Measurements from ENCODE around the gene PHLDA2. TPM values are rescaled to one million over a fixed set of nuclear protein-coding genes. Genes with fewer than 3 reads are reported as not detected.

The PHLDA2 gene
- total and polyA plus RNA-seq, 2 donors (not counting 3 experiments of a cell fraction or from before 2014, with no cell fraction given) = 38.5 to 44.5 TPM

DNA sequence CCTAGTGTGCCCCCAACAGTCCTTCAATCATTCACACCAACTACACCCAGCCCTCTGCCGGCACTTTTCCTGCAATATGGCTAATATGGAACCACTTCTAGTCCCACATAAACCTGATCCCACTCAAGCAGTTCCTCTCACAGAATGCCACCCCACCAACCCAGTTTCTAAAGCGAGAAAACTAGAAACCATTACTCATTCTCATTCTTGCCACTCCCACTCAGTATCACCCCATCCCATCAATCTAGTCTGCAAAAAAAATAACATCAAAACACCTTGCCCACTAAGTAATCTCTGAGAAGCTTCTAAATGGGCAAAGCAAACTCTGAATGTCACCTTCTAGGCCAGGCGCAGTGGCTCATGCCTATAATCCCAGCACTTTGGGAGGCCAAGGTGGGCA, 45.1 kb upstream of the PHLDA2 start:
- BruUV-seq (replicated peaks) = no TSS peak

More for the DNA sequence above, 45.1 kb upstream of the PHLDA2 start:
- Histone ChIP-seq H3K9me3 (replicated peaks; ENCODE audit: control insufficient read depth, insufficient read depth, low read length) (no peaks in the 10 kb centered on the region), H3K9ac (replicated peaks; ENCODE audit: extremely low read depth, insufficient read depth, low read length) (no peak overlapping the region), H3K79me2 (ENCODE audit: control insufficient read depth, insufficient read depth, low read length) (peaks cover 36% of the 10 kb centered on the region), H2AFZ (ENCODE audit: low read depth, low read length) (no peak overlapping the region), H3K4me1 (ENCODE audit: control insufficient read depth, extremely low read depth, insufficient read depth, low read length) (no peaks in the 10 kb centered on the region), H3K27me3 (ENCODE audit: control insufficient read depth in 2 of 2, insufficient read depth in 2 of 2, low read length in 2 of 2) (no peaks in the 10 kb centered on the region), H3K36me3 (ENCODE audit: control insufficient read depth in 2 of 2, extremely low read depth in 1 of 2, insufficient read depth in 2 of 2, low read length in 2 of 2) (peaks cover 23 to 38% of the 10 kb centered on the region in 2 experiments), H3K4me2 (ENCODE audit: insufficient read depth, low read length) (no peak overlapping the region), H3K27ac (ENCODE audit: insufficient read depth, low read depth, low read length) (no peak overlapping the region), H4K20me1 (replicated peaks; ENCODE audit: control insufficient read depth, extremely low read depth, insufficient read depth, low read length) (no peaks in the 10 kb centered on the region), H3K9me1 (replicated peaks; ENCODE audit: control insufficient read depth, extremely low read depth, insufficient read depth, low read length) (no peaks in the 10 kb centered on the region), H3K4me3 (replicated peaks in 1 of 3; ENCODE audit: insufficient read depth in 1 of 3, low read depth in 1 of 3, low read length in 3 of 3) (no peak overlapping the region)
- CTCF ChIA-PET = interaction anchor here (0.8 to 1.8 kb wide), 4 partner anchors 9 to 116 kb away, joined by 3 to 4 read pairs (median 4); no protein-coding TSS in a partner anchor
- dilution Hi-C loops (cut with MboI; ENCODE audit: extremely low pct_ligation_motif_present, low sequenced_read_pairs) (no loop called here), intact Hi-C loops (cut with micrococcal nuclease) (no loop called here)
- TF ChIP-seq GATA2 (IDR thresholded peaks at IDR 0.05; ENCODE audit: insufficient read depth, insufficient read length, low read depth, low read length) (no peak), MYC (IDR thresholded peaks at IDR 0.05; ENCODE audit: low read depth, low read length) (no peak)
- TF ChIP-seq, protein P1, sequence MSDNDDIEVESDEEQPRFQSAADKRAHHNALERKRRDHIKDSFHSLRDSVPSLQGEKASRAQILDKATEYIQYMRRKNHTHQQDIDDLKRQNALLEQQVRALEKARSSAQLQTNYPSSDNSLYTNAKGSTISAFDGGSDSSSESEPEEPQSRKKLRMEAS (IDR thresholded peaks at IDR 0.05; ENCODE audit: insufficient read depth, insufficient read length) = no peak
- TF ChIP-seq, protein P2, sequence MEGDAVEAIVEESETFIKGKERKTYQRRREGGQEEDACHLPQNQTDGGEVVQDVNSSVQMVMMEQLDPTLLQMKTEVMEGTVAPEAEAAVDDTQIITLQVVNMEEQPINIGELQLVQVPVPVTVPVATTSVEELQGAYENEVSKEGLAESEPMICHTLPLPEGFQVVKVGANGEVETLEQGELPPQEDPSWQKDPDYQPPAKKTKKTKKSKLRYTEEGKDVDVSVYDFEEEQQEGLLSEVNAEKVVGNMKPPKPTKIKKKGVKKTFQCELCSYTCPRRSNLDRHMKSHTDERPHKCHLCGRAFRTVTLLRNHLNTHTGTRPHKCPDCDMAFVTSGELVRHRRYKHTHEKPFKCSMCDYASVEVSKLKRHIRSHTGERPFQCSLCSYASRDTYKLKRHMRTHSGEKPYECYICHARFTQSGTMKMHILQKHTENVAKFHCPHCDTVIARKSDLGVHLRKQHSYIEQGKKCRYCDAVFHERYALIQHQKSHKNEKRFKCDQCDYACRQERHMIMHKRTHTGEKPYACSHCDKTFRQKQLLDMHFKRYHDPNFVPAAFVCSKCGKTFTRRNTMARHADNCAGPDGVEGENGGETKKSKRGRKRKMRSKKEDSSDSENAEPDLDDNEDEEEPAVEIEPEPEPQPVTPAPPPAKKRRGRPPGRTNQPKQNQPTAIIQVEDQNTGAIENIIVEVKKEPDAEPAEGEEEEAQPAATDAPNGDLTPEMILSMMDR (IDR thresholded peaks at IDR 0.05; ENCODE audit: extremely low read depth in 1 of 2, insufficient read depth in 1 of 2, low read depth in 1 of 2, low read length in 2 of 2) = no peak
- POLR2A ChIA-PET = no interaction called here
- DNase-seq (ENCODE audit: low read depth, low spot score) (no peak), FAIRE-seq (no peak)

Measured in endothelial cell of umbilical vein (primary cell).